ENCODE results near the gene FAM131B.

FAM131B gene

GRCh38 chr7:143399151-143399550 lies 36.6 kb upstream of the FAM131B start:
- no peak for TF ChIP-seq CTCF (conservative IDR thresholded peaks at IDR 0.05; ENCODE audit: low read depth)
- no peak overlapping the region for H3K27ac ChIP-seq
- ChIA-PET CTCF (no interaction called here), POLR2A (ENCODE audit: low non-redundant PET) (no interaction called here)
- DNase-seq (ENCODE audit: low spot score) = no peak

GRCh38 chr7:143398616-143399015 lies 36.1 kb upstream of the FAM131B start:
- ChIA-PET CTCF (no interaction called here), POLR2A (ENCODE audit: low non-redundant PET) (no interaction called here)
- no peak overlapping the region for H3K27ac ChIP-seq
- TF ChIP-seq CTCF (conservative IDR thresholded peaks at IDR 0.05; ENCODE audit: low read depth) = no peak
- no peak for DNase-seq (ENCODE audit: low spot score)

- no peak for TF ChIP-seq CTCF (conservative IDR thresholded peaks at IDR 0.05; ENCODE audit: low read depth)
- DNase-seq (ENCODE audit: low spot score) = no peak
- H3K27ac ChIP-seq = no peak overlapping the region
- ChIA-PET POLR2A (ENCODE audit: low non-redundant PET) (no interaction called here), CTCF (no interaction called here)
Measured at GRCh38 chr7:143397710-143398530, 35.4 kb upstream of the FAM131B start.

GRCh38 chr7:143396625-143397556 lies 34.4 kb upstream of the FAM131B start:
- CTCF ChIA-PET = no interaction called here
- POLR2A ChIA-PET (ENCODE audit: low non-redundant PET) = no interaction called here

GRCh38 chr7:143396182-143396581 lies 33.7 kb upstream of the FAM131B start:
- no peak for DNase-seq (ENCODE audit: low spot score)
- H3K27ac ChIP-seq = no peak overlapping the region
- ChIA-PET CTCF (no interaction called here), POLR2A (ENCODE audit: low non-redundant PET) (no interaction called here)
- TF ChIP-seq CTCF (conservative IDR thresholded peaks at IDR 0.05; ENCODE audit: low read depth) = no peak

More at GRCh38 chr7:143396625-143397556, 34.4 kb upstream of the FAM131B start:
- no peak for TF ChIP-seq CTCF (conservative IDR thresholded peaks at IDR 0.05; ENCODE audit: low read depth)
- no peak overlapping the region for H3K27ac ChIP-seq
- no peak for DNase-seq (ENCODE audit: low spot score)

- ChIA-PET POLR2A (ENCODE audit: low non-redundant PET) (no interaction called here), CTCF (no interaction called here)
- DNase-seq (ENCODE audit: low spot score) = no peak
Measured at GRCh38 chr7:143395187-143396149, 33.0 kb upstream of the FAM131B start.

More at GRCh38 chr7:143395187-143396149, 33.0 kb upstream of the FAM131B start:
- TF ChIP-seq CTCF (conservative IDR thresholded peaks at IDR 0.05; ENCODE audit: low read depth) = no peak
- H3K27ac ChIP-seq = no peak overlapping the region
